GM12891 (cell line): ENCODE data around the gene PLPP3.

ENCODE experiments used
- POLR2A ChIP-seq: IDR thresholded peaks from 2 replicates; pipeline ENCODE4 v1.6.1; 2011; ENCODE audit warnings: low read depth, low read length, control low read depth
- POLR2AphosphoS5 ChIP-seq: IDR thresholded peaks from 2 replicates; pipeline ENCODE4 v1.6.1; 2011; ENCODE audit warnings: low read depth, low read length, control low read depth

GRCh38 chr1:56516539-56517252 is 62.7 kb downstream of the PLPP3 start:
- TF ChIP-seq POLR2AphosphoS5 (no peak), POLR2A (no peak)
